ENCODE results near the gene ZNF831.

DNA sequence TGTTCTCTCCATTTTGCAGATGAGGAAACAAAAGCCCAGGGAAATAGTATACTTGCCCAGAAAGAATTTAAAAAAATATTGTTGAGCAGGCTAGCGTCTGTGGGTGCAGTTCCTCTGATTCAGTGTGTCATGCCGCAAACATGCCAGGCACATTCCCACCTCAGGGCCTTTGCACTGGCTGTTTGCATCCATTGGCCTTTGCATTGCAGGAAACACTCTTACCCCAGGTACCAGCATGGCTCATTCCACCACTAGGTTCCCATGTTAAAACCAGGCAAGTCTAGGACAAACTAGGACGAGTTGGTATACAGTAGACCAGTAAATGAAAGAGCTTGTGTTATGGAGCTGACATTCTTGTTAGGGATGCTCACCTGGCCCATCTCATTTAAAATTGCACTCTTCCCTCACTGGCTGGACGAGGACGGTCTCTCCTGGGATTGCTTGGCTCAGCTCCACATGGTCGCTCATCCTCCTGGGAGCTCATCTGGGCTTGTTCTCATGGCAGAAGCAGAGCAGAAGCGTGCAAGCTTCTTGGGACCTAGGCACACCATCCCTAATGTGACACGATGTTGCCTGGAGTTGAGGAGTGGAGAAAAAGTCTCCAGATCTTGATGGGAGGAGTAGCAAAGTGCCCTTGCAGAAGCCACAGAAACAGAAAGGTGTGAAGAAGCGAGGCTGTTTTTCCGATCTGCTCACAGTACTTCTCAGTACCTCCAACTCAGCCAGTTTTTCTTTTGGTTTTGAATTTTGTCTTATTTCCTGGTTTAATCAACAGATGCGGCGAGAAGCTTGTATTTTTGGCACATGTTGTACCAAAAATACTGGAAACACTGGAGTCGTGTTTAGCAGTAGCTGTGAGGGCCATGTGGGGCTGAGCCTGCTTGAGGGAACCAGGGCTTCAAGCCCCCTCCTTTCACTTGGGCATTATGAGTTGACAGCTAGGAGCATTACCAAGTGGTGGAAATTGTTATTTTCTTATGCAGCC is 13.9 kb downstream of the ZNF831 start:
- TF ChIP-seq CREB1 (CRISPR knock-in tag; IDR thresholded peaks at IDR 0.05) (no peak), CTCF (IDR thresholded peaks at IDR 0.05) (no peak), FOXJ3 (CRISPR knock-in tag; IDR thresholded peaks at IDR 0.05; ENCODE audit: borderline replicate concordance) (no peak), RELA (CRISPR knock-in tag; IDR thresholded peaks at IDR 0.05; ENCODE audit: borderline replicate concordance) (no peak), JUN (CRISPR knock-in tag; IDR thresholded peaks at IDR 0.05) (no peak)

Measured in WTC11 (cell line).